ENCODE measurements around the gene NBPF1.
"Not testable (repeated sequence)": the region's sequence is repeated elsewhere in the genome, so short reads cannot be mapped to it uniquely, and the experiment has no call there.

Gene NBPF1

DNA sequence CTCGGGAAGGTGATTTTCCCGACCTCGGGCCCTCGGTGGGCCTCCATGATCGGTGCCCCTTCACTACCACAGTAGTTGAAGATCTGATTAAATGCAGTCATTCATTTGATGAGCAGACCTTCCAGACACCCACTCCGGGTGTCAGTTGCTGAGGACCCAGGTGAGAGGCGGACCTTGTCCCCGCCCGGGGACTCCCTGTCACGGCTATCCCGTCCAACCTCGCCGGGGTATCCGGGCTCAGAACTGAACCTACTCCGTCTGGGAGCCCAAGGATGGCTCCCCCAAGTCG lies 30.8 kb upstream of the NBPF1 start:
- no peak for DNase-seq (ENCODE audit: low spot score)
- Histone ChIP-seq H3K27ac (peak overlapping the region; percentile 62 to 77), H3K4me3 (peak overlapping the region; percentile 75)
- TF ChIP-seq, protein P1, sequence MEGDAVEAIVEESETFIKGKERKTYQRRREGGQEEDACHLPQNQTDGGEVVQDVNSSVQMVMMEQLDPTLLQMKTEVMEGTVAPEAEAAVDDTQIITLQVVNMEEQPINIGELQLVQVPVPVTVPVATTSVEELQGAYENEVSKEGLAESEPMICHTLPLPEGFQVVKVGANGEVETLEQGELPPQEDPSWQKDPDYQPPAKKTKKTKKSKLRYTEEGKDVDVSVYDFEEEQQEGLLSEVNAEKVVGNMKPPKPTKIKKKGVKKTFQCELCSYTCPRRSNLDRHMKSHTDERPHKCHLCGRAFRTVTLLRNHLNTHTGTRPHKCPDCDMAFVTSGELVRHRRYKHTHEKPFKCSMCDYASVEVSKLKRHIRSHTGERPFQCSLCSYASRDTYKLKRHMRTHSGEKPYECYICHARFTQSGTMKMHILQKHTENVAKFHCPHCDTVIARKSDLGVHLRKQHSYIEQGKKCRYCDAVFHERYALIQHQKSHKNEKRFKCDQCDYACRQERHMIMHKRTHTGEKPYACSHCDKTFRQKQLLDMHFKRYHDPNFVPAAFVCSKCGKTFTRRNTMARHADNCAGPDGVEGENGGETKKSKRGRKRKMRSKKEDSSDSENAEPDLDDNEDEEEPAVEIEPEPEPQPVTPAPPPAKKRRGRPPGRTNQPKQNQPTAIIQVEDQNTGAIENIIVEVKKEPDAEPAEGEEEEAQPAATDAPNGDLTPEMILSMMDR (IDR thresholded peaks at IDR 0.05): no peak

DNA sequence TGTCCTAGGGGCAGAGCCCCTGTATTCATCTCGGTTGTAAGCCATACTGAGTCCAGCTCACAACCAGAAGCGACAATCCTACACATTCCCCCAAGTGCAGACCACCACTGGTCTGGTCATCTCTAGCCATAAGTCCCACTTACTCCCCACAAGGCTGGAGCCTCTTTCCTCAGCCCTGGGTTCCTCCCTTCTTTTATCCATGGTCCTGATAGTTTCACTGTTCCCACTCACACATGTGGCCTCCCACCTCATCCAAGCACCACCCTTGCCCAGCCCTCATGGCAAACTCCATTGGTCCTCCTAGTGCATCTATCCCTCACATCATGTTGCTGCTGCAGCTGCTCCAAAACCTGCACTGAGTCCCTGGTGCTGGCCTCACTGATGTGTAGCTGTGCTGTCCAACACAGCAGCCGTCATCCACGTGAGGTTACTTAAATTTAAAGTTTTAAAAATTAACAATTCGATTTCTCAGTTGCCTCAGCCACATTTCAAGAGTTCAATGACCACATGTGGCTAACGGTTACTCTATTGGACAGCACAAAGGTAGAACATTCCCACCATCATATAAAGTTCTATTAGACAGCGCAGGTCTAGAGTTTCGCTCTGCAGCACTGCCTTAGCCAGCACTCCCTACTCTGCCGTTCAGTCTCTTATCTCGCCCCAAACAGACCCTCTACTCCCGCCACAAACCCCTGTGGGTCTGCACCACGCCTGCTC lies 30.3 kb upstream of the NBPF1 start:
- peak overlapping the region; percentile 75 for H3K4me3 ChIP-seq
- peak; percentile 84 for DNase-seq (ENCODE audit: low spot score)
- H3K27ac ChIP-seq: peak overlapping the region; percentile 62 to 77

DNA sequence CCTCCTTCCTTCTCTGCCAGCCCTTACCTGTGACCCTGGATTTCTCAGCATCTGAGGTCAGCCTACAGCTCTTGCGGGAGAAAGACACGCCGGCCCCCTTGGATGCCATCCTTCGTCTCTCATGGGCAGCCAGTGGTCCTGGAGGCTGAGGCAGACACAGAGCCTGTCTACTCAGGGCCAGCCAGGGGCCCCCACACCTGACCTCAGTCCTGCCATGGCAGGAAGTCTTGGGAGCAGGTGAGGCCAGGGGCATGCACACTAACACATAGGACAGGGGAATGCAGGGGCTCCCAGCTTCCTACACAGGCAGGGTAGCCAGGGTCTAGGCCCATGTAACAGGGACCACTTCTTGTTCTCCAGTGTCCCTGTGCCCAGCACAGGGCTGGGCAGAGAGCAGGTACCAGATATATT lies 29.6 kb upstream of the NBPF1 start:
- H3K27ac ChIP-seq: not testable (repeated sequence)
- peak overlapping the region; percentile 75 for H3K4me3 ChIP-seq
- DNase-seq (ENCODE audit: low spot score): peak; percentile 84

- H3K4me3 ChIP-seq, H3K27ac ChIP-seq: not testable (repeated sequence)
- DNase-seq (ENCODE audit: low spot score): peak; percentile 74
Measured at GRCh38 chr1:16642025-16642966, 28.9 kb upstream of the NBPF1 start.

DNA sequence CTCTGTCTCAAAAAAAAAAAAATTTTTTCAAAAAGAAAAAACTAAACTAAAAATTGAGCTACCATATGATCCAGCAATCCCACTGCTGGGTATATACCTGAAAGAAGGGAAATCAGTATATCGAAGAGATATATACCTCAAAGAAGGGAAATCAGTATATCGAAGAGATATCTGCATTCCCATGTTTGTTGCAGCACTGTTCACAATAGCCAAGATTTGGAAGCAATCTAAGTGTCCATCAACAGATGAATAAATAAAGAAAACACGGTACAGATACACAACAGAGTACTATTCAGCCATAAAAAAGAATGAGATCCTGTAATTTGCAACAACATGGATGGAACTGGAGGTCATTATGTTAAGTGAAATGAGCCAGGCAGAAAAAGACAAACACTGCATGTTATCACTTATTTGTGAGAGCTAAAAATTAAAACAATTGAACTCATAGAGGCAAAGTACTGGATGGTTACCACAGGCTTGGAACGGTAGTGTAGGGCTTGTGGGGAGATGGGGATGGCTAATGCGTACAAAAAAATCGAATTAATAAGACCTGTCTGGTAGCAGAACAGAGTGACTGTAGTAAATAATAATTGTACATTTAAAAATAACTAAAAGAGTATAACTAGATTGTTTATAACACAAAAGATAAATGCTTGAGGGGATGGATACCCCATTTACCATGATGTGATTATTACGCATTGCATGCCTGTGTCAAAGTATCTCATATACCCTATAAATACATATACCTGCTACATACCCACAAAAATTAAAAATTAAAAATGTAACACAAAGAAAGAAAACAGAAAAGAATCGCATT lies 28.0 kb upstream of the NBPF1 start:
- not testable (repeated sequence) for H3K4me3 ChIP-seq, H3K27ac ChIP-seq
- peak; percentile 41 for DNase-seq (ENCODE audit: low spot score)

DNA sequence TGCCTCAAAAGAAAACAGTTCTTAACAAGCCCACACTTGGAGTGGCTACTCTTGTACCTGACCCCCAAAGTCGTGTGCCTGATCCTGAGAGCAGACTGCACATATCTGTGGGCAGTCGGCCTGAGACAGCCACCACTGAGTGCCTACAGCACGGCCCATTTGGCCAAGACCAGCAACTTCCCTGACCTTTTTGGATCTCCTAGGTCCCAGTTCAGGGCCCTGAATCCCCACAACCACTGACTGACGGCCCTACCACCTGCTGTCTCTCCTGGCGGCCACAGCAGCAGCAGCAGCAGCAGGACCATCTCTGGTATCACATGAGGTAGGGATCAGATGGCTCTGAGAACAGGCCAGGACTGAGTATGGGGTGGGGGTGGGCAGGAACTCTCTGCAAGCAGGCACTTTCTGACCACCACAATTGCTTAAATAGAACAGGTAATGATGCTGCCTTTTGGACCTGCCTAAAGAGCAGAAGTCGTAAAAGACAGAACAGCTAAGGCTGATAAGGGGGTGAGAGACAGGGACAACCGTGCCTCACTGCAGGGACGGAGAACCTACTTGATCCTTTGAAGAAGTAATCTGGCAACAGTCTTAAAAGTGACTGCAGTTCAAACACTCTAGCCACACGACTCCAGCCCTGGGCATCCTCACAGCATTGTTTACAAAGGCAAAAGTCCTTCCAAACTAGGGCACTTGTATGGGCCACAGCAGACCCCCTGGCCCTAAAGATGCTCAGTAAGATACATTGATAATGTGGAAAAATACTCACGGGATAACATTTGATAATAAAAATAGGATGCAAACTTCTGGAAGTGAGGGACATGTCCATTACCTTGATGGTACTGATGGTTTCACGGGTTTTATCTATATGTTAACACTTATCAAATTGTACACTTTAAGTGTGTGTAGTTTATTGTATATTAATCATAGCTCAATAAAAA lies 26.0 kb upstream of the NBPF1 start:
- not testable (repeated sequence) for H3K27ac ChIP-seq
- DNase-seq (ENCODE audit: low spot score): peak; percentile 83

GRCh38 chr1:16637941-16638778 lies 24.8 kb upstream of the NBPF1 start:
- H3K4me3 ChIP-seq, H3K27ac ChIP-seq: not testable (repeated sequence)
- peak; percentile 75 for DNase-seq (ENCODE audit: low spot score)

More for the DNA sequence above, 26.0 kb upstream of the NBPF1 start:
- not testable (repeated sequence) for H3K4me3 ChIP-seq

GRCh38 chr1:16636551-16637195 lies 23.3 kb upstream of the NBPF1 start:
- not testable (repeated sequence) for H3K4me3 ChIP-seq, H3K27ac ChIP-seq
- DNase-seq (ENCODE audit: low spot score): peak; percentile 77

- not testable (repeated sequence) for H3K4me3 ChIP-seq, H3K27ac ChIP-seq
- peak; percentile 76 for DNase-seq (ENCODE audit: low spot score)
Measured at GRCh38 chr1:16635959-16636358, 22.6 kb upstream of the NBPF1 start.

GRCh38 chr1:16633540-16634282 lies 20.3 kb upstream of the NBPF1 start:
- H3K4me3 ChIP-seq, H3K27ac ChIP-seq: not testable (repeated sequence)
- DNase-seq (ENCODE audit: low spot score): peak; percentile 73

DNA sequence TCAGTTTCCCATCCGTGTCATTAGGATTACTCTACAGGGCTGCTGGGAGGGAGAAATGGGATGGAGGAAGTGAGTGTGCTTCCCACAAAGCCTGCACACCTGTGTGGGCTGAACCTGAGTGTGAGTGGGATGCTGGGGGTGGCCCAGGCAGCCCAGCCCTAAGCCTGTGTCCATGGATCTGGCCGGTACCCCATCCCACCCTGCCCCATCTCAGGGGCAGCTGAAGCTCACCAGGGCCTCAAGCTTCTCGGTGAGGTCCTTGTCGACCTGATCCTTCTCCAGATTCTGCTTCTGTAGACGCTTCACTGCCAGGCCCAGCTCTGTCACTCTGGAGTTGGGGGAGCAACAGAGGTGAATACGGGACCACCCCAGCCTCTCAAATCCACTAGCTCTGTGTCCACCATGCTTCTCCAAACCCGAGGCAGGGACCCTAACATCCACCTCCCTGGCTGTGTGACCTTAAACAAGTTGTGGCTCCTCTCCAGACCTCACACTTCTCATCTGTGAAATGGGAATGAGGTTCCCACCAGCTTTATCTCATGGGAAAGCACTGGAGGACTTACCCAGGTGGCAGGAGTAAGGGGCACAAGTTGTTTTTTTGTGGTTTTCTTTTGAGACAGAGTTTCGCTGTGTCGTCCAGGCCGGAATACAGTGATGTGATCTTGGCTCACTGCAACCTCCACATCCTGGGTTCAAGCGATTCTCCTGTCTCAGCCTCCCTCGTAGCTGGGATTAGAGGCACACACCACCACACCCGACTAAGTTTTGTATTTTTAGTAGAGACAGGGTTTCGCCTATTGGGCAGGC lies 18.9 kb upstream of the NBPF1 start:
- not testable (repeated sequence) for H3K27ac ChIP-seq; DNase-seq (ENCODE audit: low spot score); H3K4me3 ChIP-seq

Measured in coronary artery (tissue), 2 donors.